GM19397 (cell line): Measurements from ENCODE around the gene DDR2.

Source experiments
- ATAC-seq: cut with Tn5 transposase; IDR thresholded peaks from one replicate; pipeline ENCODE4 v1.9.1; 2021; ENCODE audit warnings: mild to moderate bottlenecking, moderate library complexity; ENCODE audit not compliant: unreplicated experiment

The DDR2 gene

GRCh38 chr1:162629077-162629627 is 3.1 kb upstream of the DDR2 start:
- no peak for ATAC-seq

DNA sequence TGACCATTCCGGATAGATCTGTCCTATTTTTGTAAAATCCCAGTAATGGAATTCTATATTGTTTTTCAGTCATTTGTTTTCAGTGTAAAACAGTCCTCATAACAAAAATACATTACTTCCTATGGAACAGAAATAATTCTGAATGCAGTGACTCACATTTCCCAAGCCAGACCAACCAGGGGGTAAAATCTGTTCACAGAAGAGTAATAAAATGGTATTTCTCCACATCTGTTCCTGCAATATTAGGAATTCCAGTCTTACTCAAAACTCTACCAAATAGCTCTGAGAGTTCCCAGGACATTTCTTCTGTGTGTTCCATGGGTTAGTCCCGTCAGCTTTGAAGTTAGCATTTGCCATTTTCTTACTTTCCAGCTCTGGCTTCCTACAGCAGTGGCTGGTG is 2.6 kb upstream of the DDR2 start:
- no peak for ATAC-seq

DNA sequence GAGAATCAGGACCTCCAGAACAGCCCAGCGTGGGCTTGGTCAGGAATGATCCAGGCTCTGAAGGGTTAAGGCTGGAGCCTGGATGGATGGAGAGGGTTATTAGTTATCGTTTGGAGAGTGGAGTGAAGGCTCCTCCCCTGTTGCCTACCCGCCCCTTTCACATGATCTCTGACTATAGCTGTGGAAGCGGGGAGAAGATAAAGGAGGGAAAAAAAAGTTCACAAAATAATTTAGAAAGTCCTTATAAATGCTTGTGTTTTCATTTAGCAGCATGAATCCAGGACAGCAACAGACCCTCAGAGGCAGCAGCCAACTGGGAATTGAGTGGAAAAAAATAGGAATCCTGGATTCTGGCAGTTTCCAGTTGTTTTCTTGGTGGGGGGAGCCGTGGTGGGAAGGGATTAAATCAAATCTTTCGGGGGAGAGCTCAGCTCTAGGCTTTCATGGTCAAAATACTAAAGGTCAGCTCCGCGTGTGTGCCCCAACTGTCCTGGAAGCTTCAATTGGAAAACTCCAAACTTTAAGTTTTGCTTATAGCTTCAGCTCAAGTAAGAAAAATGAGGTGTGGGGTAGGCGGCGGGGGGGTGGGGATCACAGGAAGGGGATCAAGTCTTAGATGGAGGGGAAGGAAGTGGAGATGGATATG is 595 bp upstream of the DDR2 start:
- no peak for ATAC-seq

DNA sequence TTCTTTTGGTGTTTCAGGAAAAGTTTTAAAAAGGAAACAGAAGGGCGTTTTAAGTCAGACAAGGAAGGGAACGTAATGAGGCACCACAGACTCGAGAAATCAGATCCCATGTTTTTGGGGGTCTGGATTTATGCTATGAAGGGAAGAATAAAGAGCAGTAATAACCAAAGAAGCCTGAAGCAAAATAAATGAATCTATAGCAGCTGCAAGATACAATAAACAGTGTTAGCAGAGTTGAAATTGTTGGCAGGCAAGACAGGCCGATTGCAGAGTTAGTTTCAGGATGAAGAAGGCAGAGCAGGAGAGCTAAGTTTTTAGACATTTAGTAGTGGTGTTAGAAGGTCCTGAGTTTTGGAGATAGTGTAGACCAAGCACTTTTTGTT is 425 bp downstream of the DDR2 start:
- ATAC-seq: no peak

GRCh38 chr1:162633081-162633762 is 958 bp downstream of the DDR2 start:
- peak; percentile 53 for ATAC-seq

GRCh38 chr1:162635418-162635817 is 3.2 kb downstream of the DDR2 start:
- ATAC-seq: no peak

DNA sequence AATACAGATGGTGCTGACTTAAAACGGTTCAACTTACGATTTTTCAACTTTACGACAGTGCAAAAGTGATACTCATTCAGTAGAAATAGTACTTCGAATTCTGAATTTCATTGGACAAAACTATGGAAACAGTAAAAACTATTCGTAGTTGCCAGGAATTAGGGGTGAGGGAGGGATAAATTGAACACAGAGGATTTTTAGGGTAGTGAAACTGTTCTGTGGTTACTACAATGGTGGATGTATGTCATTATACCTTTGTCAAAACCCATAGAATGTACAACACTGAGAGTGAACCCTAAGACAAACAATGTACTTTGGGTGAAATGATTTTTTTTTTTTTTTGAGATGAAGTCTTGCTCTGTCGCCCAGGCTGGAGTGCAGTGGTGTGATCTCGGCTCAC is 7.5 kb downstream of the DDR2 start:
- no peak for ATAC-seq

GRCh38 chr1:162641114-162641513 is 8.8 kb downstream of the DDR2 start:
- ATAC-seq: no peak

DNA sequence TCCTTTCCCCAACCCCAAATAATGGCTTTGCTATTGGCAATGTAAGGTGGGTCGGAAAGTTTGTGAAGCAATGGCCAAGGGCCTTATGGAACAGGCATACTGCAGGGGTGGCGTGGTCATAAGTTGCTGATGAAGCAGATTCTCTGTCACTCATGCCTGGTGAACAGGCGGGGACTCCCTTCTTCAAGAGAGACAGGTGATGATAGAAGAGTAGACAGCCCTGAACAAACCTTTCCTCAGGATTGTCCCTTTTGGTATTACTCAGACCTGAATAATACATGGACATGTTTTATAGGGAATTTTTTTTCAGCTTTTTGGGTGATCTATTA is 12.7 kb downstream of the DDR2 start:
- no peak for ATAC-seq

GRCh38 chr1:162645666-162646065 is 13.4 kb downstream of the DDR2 start:
- no peak for ATAC-seq

DNA sequence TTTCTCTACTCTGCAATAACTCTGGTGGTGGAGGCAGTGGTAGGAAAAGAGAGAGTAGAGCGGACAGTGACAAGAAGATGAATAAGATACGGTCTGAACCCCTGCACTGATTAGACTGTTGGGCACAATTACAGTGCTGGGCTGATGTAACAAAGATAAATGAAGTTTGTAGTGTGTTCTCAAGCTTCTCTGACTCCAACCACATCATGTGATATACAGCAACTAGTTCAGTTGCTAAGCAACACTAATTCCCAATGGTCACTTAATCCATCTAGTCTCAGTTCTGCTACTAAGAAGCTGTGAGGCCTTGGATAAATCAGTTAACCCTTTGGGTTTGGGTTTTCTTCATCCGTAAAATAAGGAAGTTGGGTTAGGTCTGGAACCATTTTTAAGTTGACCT is 17.3 kb downstream of the DDR2 start:
- no peak for ATAC-seq

- ATAC-seq: no peak
Observed at GRCh38 chr1:162654915-162655620, 22.8 kb downstream of the DDR2 start.

DNA sequence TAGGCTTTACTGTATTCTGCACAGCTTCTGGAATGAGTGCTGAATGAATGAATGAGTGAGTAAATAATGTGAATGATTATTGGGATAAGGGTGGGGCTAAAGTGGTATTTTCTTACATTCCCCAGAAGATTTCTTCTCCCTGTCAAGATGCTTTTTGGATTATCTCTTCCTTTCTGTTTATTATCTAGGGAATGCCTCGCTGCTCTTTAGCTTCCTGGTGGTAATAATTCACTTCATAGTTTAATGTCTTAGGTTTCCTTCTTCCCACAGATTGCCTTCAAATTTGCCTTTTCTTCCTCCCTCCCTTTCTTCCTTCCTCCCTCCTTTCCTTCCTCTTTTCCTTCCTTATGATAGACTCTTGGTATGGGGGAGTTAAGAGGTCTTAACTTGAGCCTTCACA is 24.0 kb downstream of the DDR2 start:
- no peak for ATAC-seq

DNA sequence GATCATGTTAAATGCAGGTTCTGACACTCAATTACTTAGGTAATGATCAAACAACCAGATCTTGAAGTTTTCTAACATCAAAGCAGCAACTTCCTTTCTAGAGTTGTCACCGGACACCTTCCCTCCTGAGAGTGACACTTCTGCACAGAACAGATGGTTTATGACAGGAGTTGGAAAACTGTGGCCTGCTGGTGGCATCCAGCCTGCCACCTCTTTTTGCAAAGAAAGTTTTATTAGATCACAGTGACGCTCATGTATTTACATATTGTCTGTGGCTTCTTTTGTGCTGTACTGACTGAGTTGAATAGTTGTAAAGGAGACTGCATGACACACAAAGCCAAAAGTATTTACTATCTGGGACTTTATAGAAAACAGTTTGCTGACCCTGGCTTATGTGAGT is 28.3 kb downstream of the DDR2 start:
- ATAC-seq: no peak

GRCh38 chr1:162661336-162661735 is 29.1 kb downstream of the DDR2 start:
- no peak for ATAC-seq

DNA sequence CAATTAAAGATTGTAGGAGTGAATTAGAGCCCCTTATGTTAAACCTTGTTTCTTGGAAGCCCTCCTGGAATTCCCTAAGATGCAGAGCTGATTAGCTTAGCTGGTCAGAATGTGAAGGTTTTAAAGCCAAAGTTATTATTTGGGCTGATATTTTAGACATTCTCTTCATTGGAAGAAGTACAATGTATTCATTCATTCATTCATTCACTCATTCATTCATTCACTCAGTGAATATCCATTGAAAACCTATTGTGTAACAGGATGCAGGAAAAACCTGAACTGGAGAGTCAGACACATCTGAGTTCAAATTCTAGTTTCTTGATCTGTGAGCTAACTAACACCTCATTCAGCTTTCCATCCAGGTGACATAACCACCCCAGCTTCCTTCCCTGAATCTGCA is 29.7 kb downstream of the DDR2 start:
- no peak for ATAC-seq

DNA sequence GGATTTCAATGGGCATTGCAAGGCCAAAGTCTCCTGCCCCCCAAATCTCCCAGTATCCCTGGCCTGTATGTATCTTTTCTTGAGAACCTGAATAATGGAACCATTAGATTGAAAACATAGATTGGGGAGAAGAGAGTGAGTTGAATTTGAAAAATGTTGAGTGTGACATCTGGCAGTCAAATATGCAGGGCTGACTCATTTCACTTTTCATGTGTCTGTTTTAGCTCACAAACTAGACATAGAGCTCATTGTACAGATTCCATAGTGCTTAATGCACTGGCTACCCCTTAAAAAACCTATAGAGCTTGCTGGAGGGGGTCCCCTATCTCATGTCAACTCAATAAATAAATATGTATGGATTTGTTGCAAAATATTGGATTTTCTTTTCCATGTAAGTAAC is 30.8 kb downstream of the DDR2 start:
- ATAC-seq: no peak

- no peak for ATAC-seq
Observed at GRCh38 chr1:162663589-162664106, 31.4 kb downstream of the DDR2 start.

DNA sequence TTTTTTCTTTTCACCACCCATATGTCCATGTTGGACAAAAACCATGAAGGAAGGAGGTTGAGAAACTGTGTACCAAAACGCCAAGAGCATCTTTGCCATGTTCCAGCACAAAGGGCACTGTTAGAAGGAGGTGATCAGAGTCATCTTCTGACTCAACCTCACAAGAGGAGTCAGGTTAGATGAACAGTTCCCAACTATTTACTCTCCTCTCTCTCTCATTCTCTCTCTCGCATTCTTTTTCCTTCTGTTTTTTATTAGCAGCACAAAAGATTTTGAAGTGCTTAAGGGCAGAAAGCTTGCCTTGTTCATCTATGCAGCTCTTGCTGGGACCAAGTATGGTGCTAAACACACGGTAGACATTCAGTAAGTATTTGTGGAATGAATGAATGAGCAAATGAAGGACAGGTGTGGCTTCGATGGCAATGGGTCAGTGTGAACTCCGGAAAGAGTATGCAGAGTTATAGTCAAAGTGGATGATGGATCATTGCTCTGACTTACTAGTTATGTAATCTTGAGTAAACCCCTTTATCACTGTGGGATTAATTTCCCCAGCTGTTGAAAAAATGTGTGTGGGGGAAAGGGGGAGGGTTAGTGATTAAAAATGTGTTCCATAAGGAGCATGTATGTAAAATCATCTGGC is 33.9 kb downstream of the DDR2 start:
- no peak for ATAC-seq

DNA sequence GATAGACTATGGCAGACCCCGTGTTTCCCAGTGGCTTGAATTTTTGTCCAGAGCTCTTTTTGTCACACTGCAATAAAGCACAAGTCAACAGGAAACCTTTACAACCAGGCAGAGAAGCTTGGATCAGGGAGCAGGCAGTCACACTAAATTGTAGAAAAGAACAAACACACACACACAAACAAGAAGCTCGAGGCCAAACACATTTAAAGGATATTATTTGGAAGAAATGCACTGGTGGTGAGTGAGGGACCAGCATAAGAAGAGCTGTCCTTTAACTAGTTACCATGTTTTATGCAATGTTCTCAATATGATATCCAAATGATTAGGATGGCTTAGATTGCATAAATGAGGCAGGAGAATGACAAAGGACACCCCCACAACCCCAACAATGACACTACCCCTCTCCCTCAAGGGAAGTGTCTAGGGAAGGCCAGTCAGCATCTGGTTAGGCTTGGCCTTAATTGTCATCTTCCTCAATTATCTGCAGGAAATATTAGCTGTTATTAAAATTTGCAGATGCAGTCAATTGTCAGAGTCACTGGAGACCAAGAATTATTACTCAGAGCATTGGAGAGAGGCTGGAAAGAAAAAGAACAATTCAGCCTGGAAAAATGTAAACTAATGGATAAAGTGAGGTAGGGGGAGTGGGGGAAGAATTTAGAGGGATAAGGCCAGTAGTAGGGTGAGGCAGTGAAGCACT is 35.3 kb downstream of the DDR2 start:
- ATAC-seq: no peak
